Loucy (cell line): ENCODE data around the gene GBP4.

ENCODE experiments used
- H2AFZ ChIP-seq: fragments of 200-600 bp; sonication (generic); 2 replicates; pipeline ENCODE4 v1.6.0; 2016; ENCODE audit warnings: antibody characterized with exemption, mild to moderate bottlenecking, low read length, moderate library complexity
- H3F3A ChIP-seq: fragments of 200-600 bp; 2 replicates; pipeline ENCODE4 v1.6.0; 2016; ENCODE audit warnings: antibody characterized with exemption, low read depth, mild to moderate bottlenecking
- H3K27me3 ChIP-seq: fragments of 200-600 bp; sonication (generic); 2 replicates; pipeline ENCODE4 v1.6.1; 2014; ENCODE audit warnings: low read length, mild to moderate bottlenecking; ENCODE audit not compliant: insufficient read depth, poor library complexity, severe bottlenecking
- H3K36me3 ChIP-seq: fragments of 200-600 bp; sonication (generic); 2 replicates; pipeline ENCODE4 v1.6.1; 2016; ENCODE audit warnings: low read length; ENCODE audit not compliant: insufficient read depth
- H3K4me1 ChIP-seq: fragments of 200-600 bp; sonication (generic); 2 replicates; pipeline ENCODE4 v1.5.1; 2014; ENCODE audit warnings: low read length, mild to moderate bottlenecking; ENCODE audit not compliant: insufficient read depth, poor library complexity, severe bottlenecking
- H3K4me2 ChIP-seq: fragments of 200-600 bp; sonication (generic); 2 replicates; pipeline ENCODE4 v1.6.0; 2014; ENCODE audit warnings: antibody characterized with exemption, low read length, low read depth, mild to moderate bottlenecking; ENCODE audit not compliant: poor library complexity, severe bottlenecking
- H3K4me3 ChIP-seq: fragments of 200-600 bp; sonication (generic); 2 replicates; pipeline ENCODE4 v1.5.1; 2014; ENCODE audit warnings: low read length, mild to moderate bottlenecking, mixed read lengths; ENCODE audit not compliant: poor library complexity, severe bottlenecking
- H3K79me2 ChIP-seq: fragments of 200-600 bp; sonication (generic); 2 replicates; pipeline ENCODE4 v1.6.1; 2014; ENCODE audit warnings: low read length; ENCODE audit not compliant: insufficient read depth
- H3K9ac ChIP-seq: fragments of 200-600 bp; sonication (generic); 2 replicates; pipeline ENCODE4 v1.6.0; 2014; ENCODE audit warnings: mild to moderate bottlenecking, low read depth, low read length, moderate library complexity; ENCODE audit not compliant: poor library complexity, severe bottlenecking
- H3K9me2 ChIP-seq: fragments of 200-600 bp; sonication (generic); replicated peaks from 2 replicates; pipeline ENCODE4 v1.6.1; 2016; ENCODE audit warnings: low read depth, low read length, mixed read lengths
- H3K9me3 ChIP-seq: fragments of 200-600 bp; sonication (generic); 2 replicates; pipeline ENCODE4 v1.6.1; 2014; ENCODE audit warnings: mild to moderate bottlenecking, antibody characterized with exemption, low read length, low read depth; ENCODE audit not compliant: insufficient read depth
- H4K20me1 ChIP-seq: fragments of 200-600 bp; sonication (generic); 2 replicates; pipeline ENCODE4 v1.6.0; 2014; ENCODE audit warnings: antibody characterized with exemption, low read length, mild to moderate bottlenecking; ENCODE audit not compliant: insufficient read depth, poor library complexity, severe bottlenecking
- EZH2phosphoT487 ChIP-seq: fragments of 200-600 bp; IDR thresholded peaks from 2 replicates; pipeline ENCODE4 v1.6.1; 2018; ENCODE audit warnings: antibody characterized with exemption, mild to moderate bottlenecking, moderate library complexity, borderline replicate concordance
- TF ChIP-seq, protein P1 (sequence below): fragments of 200-600 bp; sonication (generic); conservative IDR thresholded peaks from 2 replicates; pipeline ENCODE4 v1.5.1; 2014; ENCODE audit warnings: mild to moderate bottlenecking, antibody characterized with exemption, low read length

GBP4 gene

GRCh38 chr1:89149229-89149628, 49.5 kb downstream of the GBP4 start:
- no peaks in the 10 kb centered on the region for H3K36me3 ChIP-seq
- H3K4me1 ChIP-seq, result peaks cover 7% of the 10 kb centered on the region
- H3K79me2 ChIP-seq, result no peaks in the 10 kb centered on the region
- H3K4me2 ChIP-seq, result no peak overlapping the region
- TF ChIP-seq EZH2phosphoT487, result no peak
- TF ChIP-seq, protein P1, sequence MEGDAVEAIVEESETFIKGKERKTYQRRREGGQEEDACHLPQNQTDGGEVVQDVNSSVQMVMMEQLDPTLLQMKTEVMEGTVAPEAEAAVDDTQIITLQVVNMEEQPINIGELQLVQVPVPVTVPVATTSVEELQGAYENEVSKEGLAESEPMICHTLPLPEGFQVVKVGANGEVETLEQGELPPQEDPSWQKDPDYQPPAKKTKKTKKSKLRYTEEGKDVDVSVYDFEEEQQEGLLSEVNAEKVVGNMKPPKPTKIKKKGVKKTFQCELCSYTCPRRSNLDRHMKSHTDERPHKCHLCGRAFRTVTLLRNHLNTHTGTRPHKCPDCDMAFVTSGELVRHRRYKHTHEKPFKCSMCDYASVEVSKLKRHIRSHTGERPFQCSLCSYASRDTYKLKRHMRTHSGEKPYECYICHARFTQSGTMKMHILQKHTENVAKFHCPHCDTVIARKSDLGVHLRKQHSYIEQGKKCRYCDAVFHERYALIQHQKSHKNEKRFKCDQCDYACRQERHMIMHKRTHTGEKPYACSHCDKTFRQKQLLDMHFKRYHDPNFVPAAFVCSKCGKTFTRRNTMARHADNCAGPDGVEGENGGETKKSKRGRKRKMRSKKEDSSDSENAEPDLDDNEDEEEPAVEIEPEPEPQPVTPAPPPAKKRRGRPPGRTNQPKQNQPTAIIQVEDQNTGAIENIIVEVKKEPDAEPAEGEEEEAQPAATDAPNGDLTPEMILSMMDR, result peak; percentile 21; the same call in 1 of the 2 replicates
- no peaks in the 10 kb centered on the region for H3K27me3 ChIP-seq
- no peaks in the 10 kb centered on the region for H4K20me1 ChIP-seq
- H3K9me2 ChIP-seq, result no peaks in the 10 kb centered on the region
- peak overlapping the region; percentile 3; the same call in 1 of the 2 replicates for H2AFZ ChIP-seq
- no peak overlapping the region for H3K4me3 ChIP-seq
- H3K9ac ChIP-seq, result no peak overlapping the region
- H3K9me3 ChIP-seq, result no peaks in the 10 kb centered on the region
- no peaks in the 10 kb centered on the region for H3F3A ChIP-seq

DNA sequence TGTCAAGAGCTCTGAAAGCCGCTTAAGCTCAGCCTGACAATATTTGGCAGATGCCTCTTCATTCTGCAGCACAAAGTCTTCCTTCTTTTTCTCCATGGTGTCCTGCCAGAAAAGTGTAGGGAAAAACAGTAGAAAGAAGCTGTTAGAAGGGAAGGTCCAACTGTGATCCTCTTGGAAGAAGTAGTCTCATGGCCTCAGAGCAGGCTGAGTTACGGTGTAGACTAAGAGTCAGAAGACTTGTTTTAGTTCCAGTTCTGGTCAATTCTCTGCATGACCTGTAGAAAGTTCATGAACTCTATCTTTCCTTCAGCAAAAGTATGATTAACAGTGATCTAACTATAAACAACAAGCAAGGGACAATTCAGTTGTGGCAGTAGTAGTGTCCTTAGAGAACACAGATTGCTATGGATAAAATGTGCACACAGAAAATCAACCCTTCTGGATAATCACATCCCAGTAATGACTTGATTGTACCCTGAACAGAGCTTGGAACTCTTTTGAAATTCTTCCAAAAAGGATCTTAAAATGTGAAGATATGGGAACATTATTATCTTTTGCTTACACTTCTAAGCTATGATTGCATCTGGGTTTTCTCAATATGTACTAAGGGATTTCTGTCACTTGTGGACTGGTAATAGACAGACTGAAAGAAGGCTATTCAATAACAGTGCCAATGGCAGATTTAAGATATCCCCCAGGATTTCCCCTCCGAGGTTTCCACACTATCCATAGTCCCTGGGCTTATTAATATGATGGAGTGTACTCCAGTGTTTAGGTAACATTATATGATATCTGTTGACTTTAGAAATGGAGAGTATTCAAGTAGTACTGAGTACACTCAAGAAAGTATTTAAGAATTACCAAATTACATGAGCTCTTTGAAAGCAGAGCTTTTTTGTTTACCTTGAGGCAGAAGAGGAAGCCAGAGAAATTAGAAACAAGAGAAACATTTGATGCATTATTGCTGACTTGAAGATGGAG, 50.8 kb downstream of the GBP4 start:
- Histone ChIP-seq H3F3A (no peaks in the 10 kb centered on the region), H3K4me2 (no peak overlapping the region), H3K79me2 (no peaks in the 10 kb centered on the region), H3K9me2 (no peaks in the 10 kb centered on the region), H2AFZ (no peak overlapping the region), H3K4me3 (no peak overlapping the region), H4K20me1 (no peaks in the 10 kb centered on the region), H3K27me3 (no peaks in the 10 kb centered on the region), H3K36me3 (no peaks in the 10 kb centered on the region), H3K9me3 (no peaks in the 10 kb centered on the region), H3K4me1 (peaks cover 7% of the 10 kb centered on the region), H3K9ac (no peak overlapping the region)
- TF ChIP-seq EZH2phosphoT487, result no peak
- TF ChIP-seq, protein P1, result no peak

GRCh38 chr1:89146721-89147120, 52.0 kb downstream of the GBP4 start:
- Histone ChIP-seq H3K4me2 (no peak overlapping the region), H3K36me3 (no peaks in the 10 kb centered on the region), H4K20me1 (no peaks in the 10 kb centered on the region), H3K27me3 (no peaks in the 10 kb centered on the region), H2AFZ (no peak overlapping the region), H3K9me3 (no peaks in the 10 kb centered on the region), H3K79me2 (no peaks in the 10 kb centered on the region), H3K9ac (no peak overlapping the region), H3K9me2 (no peaks in the 10 kb centered on the region), H3F3A (no peaks in the 10 kb centered on the region), H3K4me1 (peaks cover 7% of the 10 kb centered on the region), H3K4me3 (no peak overlapping the region)
- TF ChIP-seq EZH2phosphoT487, result no peak
- TF ChIP-seq, protein P1, result no peak
